Gastrocnemius medialis (tissue), 4 donors: ENCODE measurements around the gene TRAPPC2L.

ENCODE experiments used
- CTCF ChIP-seq, 5 experiments: fragments of 450-650 bp in 3 of 5; fragments of 200-600 bp in 2 of 5; sonication (generic) in 2 of 5; IDR thresholded peaks in 4 of 5; conservative IDR thresholded peaks in 1 of 5; 1 replicate in 4 of 5; 2 replicates in 1 of 5; pipeline ENCODE4 v1.5.1; 2016 to 2019; ENCODE audit warnings: antibody characterized with exemption in 5 of 5, mild to moderate bottlenecking in 3 of 5, moderate library complexity in 3 of 5
- POLR2A ChIP-seq, 2 donors: fragments of 450-650 bp; IDR thresholded peaks; one replicate each; pipeline ENCODE4 v1.6.1; 2017; ENCODE audit warnings: antibody characterized with exemption in 2 of 2, mild to moderate bottlenecking in 2 of 2, moderate library complexity in 2 of 2

GRCh38 chr16:88857728-88858339 lies 907 bp downstream of the TRAPPC2L start:
- TF ChIP-seq CTCF (IDR thresholded peaks at IDR 0.05 in 4 of 5, conservative IDR thresholded peaks at IDR 0.05 in 1 of 5) (peak; percentile 28 to 57 (median 37)), POLR2A (IDR thresholded peaks at IDR 0.05) (no peak)
